ENCODE data around the gene CCDC6. TPM values are rescaled to one million over a fixed set of nuclear protein-coding genes. Genes with fewer than 3 reads are reported as not detected.
"Not testable (repeated sequence)": the region's sequence is repeated elsewhere in the genome, so short reads cannot be mapped to it uniquely, and the experiment has no call there.

CCDC6 gene
- polyA plus RNA-seq, 3 donors = 43.5 to 44.4 (median 43.8) TPM

GRCh38 chr10:59819265-59819664, 87.1 kb downstream of the CCDC6 start:
- DNase-seq (ENCODE audit: low read depth in 3 of 3, low spot score in 2 of 3) = no peak

- DNase-seq (ENCODE audit: low read depth in 3 of 3, low spot score in 2 of 3) = no peak
Measured at GRCh38 chr10:59817773-59818172, 88.6 kb downstream of the CCDC6 start.

DNA sequence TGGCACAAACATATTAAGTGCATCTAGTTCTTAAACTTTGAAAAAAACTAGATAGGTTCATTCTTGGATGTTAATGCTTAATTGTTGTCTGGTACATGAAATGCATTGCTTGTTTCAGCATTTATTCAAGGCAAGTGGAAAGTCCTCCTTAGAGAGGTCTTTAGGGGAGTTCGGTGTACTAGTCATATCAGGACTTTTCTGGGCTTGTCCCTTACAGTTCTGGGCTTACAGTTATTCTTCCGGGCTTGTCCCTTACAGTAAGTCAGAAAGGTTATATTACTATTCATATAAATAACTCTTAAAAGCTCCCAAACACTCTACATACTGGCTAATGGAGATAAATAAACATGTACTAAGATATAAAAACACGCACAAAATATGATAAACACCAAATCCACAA, 91.5 kb downstream of the CCDC6 start:
- no peak for DNase-seq (ENCODE audit: low read depth in 3 of 3, low spot score in 2 of 3)

DNA sequence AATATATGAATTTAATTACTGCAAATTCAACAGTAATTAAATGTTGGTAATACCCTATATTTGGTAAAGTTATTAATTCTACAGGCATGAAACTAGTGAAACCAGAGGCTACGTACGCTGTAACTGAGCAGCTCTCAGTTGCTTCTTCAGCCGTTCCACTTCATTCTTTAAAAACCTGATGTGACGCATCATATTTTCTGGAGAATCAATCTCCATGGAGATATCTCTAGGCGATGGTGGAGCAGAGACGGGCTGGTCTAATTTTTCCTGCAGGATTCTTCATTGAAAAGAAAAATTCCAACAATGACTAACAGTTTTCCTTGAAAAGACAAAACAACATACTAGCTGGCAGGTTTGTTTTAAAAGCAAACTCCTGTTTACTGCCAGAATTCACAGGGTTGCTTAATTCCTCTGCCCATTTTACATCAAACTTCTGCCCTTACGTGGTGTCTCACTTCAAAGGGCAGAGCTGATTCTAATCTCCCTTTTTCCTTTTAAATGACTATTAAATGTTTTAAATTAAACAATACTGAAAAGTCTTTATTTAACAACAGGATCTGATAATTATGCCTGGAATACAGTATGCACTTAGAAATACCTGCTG, 93.7 kb downstream of the CCDC6 start:
- no peak for DNase-seq (ENCODE audit: low read depth in 3 of 3, low spot score in 2 of 3)

DNA sequence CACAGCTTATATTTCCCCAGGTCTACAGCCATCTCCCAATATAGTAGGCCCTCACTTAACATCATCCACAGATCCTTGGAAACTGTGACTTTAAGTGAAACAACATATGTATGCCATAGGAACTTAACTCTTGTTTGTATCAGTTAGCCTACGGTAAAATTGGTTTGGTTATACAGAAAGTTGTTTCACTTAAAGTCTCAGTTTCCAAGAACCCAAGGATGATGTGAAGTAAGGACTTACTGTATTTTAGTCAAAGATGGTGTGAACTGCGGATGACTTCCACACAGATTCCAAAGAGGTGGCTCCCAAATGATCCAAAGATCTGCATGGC, 96.7 kb downstream of the CCDC6 start:
- no peak for DNase-seq (ENCODE audit: low read depth in 3 of 3, low spot score in 2 of 3)

GRCh38 chr10:59808896-59809643, 97.3 kb downstream of the CCDC6 start:
- peak in 2 of 3 donors; percentile 6 to 15 for DNase-seq (ENCODE audit: low read depth in 3 of 3, low spot score in 2 of 3)

GRCh38 chr10:59807629-59808620, 98.4 kb downstream of the CCDC6 start:
- no peak for DNase-seq (ENCODE audit: low read depth in 3 of 3, low spot score in 2 of 3)

GRCh38 chr10:59805014-59805413, 101.3 kb downstream of the CCDC6 start:
- DNase-seq (ENCODE audit: low read depth in 3 of 3, low spot score in 2 of 3) = peak in 1 of 3 donors; percentile 6

DNA sequence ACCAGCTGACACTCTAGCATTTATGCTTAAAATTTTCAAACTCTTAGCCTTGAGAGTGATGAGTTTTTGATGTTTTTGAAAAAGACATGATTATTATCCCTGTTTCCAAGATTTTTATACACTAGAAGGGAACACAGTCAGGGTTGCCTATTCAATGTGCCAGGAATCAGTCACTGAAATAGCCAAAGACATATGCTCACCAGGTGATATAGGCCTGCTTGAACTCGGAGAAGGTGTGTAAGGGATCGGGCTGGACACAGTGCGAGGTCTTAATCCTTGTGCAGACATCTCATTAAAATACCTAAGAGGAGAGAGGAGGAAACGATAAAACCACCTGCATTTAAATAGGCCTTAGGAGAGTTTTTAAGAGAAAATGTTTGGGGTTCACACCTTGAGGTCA, 102.1 kb downstream of the CCDC6 start:
- DNase-seq (ENCODE audit: low read depth in 3 of 3, low spot score in 2 of 3) = no peak

- no peak for DNase-seq (ENCODE audit: low read depth in 3 of 3, low spot score in 2 of 3)
Measured at GRCh38 chr10:59803714-59804113, 102.6 kb downstream of the CCDC6 start.

DNA sequence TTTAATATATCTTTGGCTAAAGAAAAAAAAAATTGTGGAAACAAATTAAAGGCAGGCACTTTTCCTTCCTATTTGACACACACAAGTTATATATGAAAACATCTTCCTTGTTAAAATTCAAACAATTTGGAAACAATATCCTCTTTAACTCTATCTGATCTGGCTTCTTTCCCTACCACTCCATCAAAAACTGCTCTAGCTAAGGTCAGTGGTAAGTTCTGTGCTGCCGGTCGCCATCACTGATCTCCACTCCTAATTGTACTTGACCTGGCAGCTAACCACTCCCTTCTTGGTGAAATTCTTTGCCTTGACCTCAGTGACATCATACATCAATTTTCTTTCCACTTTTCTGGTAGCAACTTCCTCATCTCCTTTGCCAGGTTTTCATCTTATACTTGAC, 105.2 kb downstream of the CCDC6 start:
- DNase-seq (ENCODE audit: low read depth in 3 of 3, low spot score in 2 of 3) = no peak

DNA sequence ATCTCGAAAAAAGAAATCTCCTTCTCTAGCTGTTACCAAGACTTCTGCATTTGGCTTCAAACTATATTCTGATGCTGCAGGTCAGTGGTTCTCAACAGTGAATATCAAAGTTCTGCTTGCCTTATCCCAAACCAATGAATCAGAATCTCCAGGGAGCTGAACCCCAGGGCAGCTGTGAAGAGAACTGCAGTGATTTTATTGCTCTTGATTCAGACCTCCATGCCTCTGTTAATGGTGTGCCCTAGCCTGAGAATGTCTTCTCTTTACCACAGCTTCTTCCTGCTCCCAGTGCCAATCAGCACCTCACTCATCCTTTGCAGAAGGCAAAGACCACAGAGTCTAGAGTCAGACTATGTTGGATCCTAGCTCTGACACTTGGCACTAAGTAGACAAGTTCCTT, 106.9 kb downstream of the CCDC6 start:
- DNase-seq (ENCODE audit: low read depth in 3 of 3, low spot score in 2 of 3) = no peak

GRCh38 chr10:59793919-59794318, 112.4 kb downstream of the CCDC6 start:
- no peak for DNase-seq (ENCODE audit: low read depth in 3 of 3, low spot score in 2 of 3)

- DNase-seq (ENCODE audit: low read depth in 3 of 3, low spot score in 2 of 3) = no peak
Measured at GRCh38 chr10:59792812-59793211, 113.5 kb downstream of the CCDC6 start.

DNA sequence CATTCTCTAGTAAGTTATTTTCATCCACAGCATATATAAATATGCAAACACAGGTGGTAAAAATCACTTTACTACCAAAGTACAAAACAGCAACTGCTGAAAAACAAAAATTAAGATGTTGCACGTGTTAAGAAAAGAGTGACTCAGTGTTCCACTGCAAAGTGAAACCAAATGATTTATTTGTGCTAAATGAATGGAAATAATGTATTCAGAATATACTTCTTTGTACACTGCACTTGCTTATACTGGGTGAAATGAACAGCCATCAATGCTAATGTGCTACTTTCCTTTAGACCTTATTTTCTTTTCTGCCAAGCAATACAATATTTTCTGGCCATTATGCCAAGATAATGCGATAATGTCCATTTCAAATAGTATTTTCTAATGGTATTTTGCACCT, 114.8 kb downstream of the CCDC6 start:
- no peak for DNase-seq (ENCODE audit: low read depth in 3 of 3, low spot score in 2 of 3)

DNA sequence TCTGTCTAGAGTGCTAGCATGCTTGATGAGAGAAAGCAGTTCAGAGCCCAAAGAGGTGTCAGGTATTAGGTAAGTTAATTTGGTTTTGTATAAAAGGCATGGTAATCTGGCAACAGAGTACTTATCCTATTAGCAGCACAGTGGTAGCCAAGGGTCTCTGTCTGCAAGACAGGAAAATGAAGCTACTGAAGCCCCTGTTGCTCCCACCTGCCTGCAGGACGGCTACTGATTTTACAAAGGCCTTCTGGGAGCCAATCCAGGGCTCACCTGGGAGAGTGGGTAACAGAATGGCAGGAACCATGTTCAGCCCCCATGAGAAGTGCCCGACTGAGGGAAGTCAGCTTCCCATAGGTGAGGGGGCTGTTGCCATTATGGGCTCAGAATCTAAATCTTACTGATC, 116.3 kb downstream of the CCDC6 start:
- not testable (repeated sequence) for DNase-seq (ENCODE audit: low read depth in 3 of 3, low spot score in 2 of 3)

DNA sequence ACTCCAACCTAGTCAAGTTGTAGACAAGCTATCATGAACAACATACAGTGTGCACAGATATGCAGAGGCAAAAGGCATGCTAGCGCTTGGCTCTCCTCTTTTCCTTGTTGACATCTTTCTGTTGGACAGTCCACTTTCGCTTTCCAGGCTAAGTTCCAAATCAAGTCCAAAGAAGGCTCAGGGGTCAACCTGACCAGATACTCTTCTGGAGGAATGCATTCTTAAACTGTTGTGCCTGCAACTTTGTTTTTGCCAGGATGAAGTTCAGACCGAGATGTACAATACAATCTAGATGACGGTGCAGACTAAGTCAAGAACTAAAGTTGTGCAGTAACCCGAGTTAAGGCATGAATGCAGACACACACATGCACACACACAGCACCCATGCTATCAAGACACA, 117.4 kb downstream of the CCDC6 start:
- DNase-seq (ENCODE audit: low read depth in 3 of 3, low spot score in 2 of 3) = not testable (repeated sequence)

DNA sequence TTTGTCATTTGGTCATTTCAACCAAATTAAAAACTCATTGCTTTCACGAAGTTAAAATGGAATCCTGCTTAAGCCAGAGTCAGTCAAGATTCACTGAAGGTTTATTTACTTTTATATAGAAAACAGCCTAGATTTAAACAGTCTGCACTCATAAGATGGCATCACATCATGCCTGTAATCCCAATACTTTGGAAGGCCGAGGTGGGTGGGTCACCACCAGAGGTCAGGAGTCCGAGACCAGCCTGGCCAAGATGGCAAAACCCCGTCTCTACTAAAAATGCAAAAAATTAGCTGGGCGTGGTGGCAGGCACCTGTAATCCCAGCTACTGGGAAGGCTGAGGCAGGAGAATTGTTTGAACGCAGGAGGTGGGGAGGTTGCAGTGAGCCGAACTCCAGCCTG, 119.3 kb downstream of the CCDC6 start:
- DNase-seq (ENCODE audit: low read depth in 3 of 3, low spot score in 2 of 3) = not testable (repeated sequence)

GRCh38 chr10:59785476-59785875, 120.9 kb downstream of the CCDC6 start:
- DNase-seq (ENCODE audit: low read depth in 3 of 3, low spot score in 2 of 3) = not testable (repeated sequence)

DNA sequence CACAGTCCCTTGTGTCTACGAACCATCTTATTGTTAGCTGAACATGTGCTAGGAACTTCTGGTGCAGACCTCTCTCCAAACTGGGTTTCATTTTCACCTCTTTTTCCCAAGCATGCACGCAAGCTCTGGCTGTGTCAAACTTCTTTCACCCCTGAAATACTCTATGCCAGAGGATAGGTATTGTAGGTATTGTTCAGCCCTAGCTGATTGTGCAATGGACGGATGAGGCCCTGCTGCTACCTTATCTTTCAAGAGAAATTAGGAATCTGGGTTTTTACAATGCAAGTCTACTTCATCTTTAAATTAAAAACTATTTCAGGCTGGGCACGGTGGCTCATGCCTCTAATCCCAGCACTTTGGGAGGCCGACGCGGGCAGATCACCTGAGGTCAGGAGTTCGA, 124.8 kb downstream of the CCDC6 start:
- no peak for DNase-seq (ENCODE audit: low read depth in 3 of 3, low spot score in 2 of 3)

DNA sequence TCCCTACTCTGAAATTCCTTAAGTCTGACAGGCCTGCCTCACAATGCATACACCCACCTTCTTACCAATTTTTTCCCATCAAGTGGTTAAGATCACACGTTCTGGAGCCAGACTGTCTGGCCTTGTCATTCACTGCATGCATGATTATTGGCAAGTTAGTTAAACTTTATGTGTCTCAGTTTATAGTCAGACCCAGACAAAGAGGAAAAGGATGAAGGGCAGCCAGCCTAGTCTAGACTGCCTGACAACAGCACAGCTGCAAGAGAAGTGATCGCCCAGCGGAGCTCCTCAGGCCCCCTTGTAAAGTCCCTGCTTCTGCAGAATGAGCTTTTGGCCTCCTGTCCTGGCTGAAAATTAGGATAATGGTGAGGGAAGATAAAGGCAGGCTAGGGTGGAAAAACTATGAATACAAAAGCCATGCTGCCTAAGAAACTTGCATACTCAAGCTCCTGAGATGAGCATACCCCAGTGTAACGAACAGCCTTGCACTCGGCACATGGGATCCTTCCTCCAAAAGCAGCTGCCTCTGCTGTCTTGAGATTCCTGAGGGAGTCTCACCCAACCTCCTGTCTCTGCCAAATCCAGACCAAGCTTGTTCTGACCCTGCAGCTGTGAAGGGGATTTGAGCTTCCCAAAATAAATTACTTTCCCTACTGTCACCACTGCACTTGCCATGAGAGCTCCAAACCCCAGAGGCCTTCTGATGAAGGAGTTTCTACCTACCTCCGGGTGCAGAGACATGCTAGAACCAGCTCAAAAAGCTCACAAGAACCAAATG, 126.4 kb downstream of the CCDC6 start:
- no peak for DNase-seq (ENCODE audit: low read depth in 3 of 3, low spot score in 2 of 3)

Measured in right renal cortex interstitium (tissue), 3 donors.